AG04450 (cell line): Measurements from ENCODE around the gene TSHZ1. TPM values are rescaled to one million over a fixed set of nuclear protein-coding genes. Genes with fewer than 3 reads are reported as not detected.

ENCODE experiments used
- CTCF ChIA-PET: fragments of 300-600, 350-600 bp; formaldehyde crosslinking; extraction: SDS; loops from one replicate; lab custom pipeline; 2022; ENCODE audit warnings: antibody characterized with exemption, inconsistent platforms; lab: Charles Lee
- POLR2A ChIA-PET: fragments of 350-600 bp; formaldehyde crosslinking; extraction: SDS; loops from one replicate; lab custom pipeline; 2021; ENCODE audit warnings: antibody characterized with exemption, inconsistent platforms; lab: Yijun Ruan, JAX
- DNase-seq: peaks from one replicate; pipeline ENCODE4 v3.0.0-alpha.2; 2011; ENCODE audit warnings: low read depth, low spot score
- H3K27ac ChIP-seq: one replicate; pipeline ENCODE4 v1.5.1; 2012; ENCODE audit warnings: low read depth, low read length, control low read depth
- H3K27me3 ChIP-seq: one replicate; pipeline ENCODE4 v1.6.0; 2012; ENCODE audit warnings: low read length; ENCODE audit not compliant: control insufficient read depth, insufficient read depth
- H3K4me3 ChIP-seq: 2 replicates; pipeline ENCODE4 v1.5.1; 2011; ENCODE audit warnings: mild to moderate bottlenecking, low read depth, low read length, control low read depth
- H3K9me3 ChIP-seq: 2 replicates; pipeline ENCODE4 v1.5.1; 2012; ENCODE audit warnings: low read length; ENCODE audit not compliant: control insufficient read depth, insufficient read depth
- polyA plus RNA-seq: library from polyadenylated mRNA; depleted of rRNA; stranded (reverse); fragments of >200 nt; gene quantifications from 2 replicates; pipeline ENCODE4 v1.2.3, GENCODE V29; 2011
- TF ChIP-seq, protein P1 (sequence below): IDR thresholded peaks from 2 replicates; pipeline ENCODE4 v1.5.1; 2011; ENCODE audit warnings: low read depth, low read length, control low read depth, inconsistent platforms

Gene TSHZ1
- polyA plus RNA-seq, 1 experiment = 3.9 TPM

DNA sequence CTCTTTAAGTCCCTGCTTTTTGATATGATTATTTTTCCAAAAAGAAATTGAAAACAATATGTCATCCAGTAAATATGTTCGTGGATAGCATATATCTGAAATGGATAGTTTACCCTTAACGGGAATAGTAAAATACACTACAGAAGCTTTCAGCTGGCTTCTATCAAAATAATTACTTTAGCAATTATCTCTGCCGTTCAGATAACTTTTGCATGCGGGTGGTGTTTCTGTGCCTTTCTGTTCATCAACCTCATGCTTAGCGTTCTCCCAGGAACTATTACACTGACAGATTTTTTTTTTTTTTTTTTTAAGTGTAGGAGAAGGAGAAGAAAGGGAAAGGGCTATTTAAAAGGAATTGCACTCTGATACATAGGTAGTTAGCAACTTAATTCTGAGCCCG lies 53.6 kb downstream of the TSHZ1 start:
- ChIA-PET POLR2A (no interaction called here), CTCF (interaction anchor here (0.7 kb wide), 1 partner anchor 649 kb away, joined by 5 read pairs; no protein-coding TSS in a partner anchor)
- no peaks in the 10 kb centered on the region for H3K9me3 ChIP-seq
- no peak overlapping the region for H3K4me3 ChIP-seq
- no peak overlapping the region for H3K27ac ChIP-seq
- TF ChIP-seq, protein P1, sequence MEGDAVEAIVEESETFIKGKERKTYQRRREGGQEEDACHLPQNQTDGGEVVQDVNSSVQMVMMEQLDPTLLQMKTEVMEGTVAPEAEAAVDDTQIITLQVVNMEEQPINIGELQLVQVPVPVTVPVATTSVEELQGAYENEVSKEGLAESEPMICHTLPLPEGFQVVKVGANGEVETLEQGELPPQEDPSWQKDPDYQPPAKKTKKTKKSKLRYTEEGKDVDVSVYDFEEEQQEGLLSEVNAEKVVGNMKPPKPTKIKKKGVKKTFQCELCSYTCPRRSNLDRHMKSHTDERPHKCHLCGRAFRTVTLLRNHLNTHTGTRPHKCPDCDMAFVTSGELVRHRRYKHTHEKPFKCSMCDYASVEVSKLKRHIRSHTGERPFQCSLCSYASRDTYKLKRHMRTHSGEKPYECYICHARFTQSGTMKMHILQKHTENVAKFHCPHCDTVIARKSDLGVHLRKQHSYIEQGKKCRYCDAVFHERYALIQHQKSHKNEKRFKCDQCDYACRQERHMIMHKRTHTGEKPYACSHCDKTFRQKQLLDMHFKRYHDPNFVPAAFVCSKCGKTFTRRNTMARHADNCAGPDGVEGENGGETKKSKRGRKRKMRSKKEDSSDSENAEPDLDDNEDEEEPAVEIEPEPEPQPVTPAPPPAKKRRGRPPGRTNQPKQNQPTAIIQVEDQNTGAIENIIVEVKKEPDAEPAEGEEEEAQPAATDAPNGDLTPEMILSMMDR = no peak
- no peak for DNase-seq
- H3K27me3 ChIP-seq = no peaks in the 10 kb centered on the region

- ChIA-PET CTCF (no interaction called here), POLR2A (no interaction called here)
- Histone ChIP-seq H3K9me3 (no peaks in the 10 kb centered on the region), H3K4me3 (no peak overlapping the region), H3K27me3 (no peaks in the 10 kb centered on the region), H3K27ac (no peak overlapping the region)
- TF ChIP-seq, protein P1 = no peak
- DNase-seq = no peak
Measured at GRCh38 chr18:75264926-75265597, 54.5 kb downstream of the TSHZ1 start.

GRCh38 chr18:75265872-75266271 lies 55.3 kb downstream of the TSHZ1 start:
- no peak overlapping the region for H3K4me3 ChIP-seq
- TF ChIP-seq, protein P1 = no peak
- no peak for DNase-seq
- no peaks in the 10 kb centered on the region for H3K9me3 ChIP-seq
- ChIA-PET POLR2A (interaction anchor here (0.6 kb wide), 1 partner anchor 37 kb away, joined by 3 read pairs; no protein-coding TSS in a partner anchor), CTCF (no interaction called here)
- no peak overlapping the region for H3K27ac ChIP-seq
- H3K27me3 ChIP-seq = no peaks in the 10 kb centered on the region

GRCh38 chr18:75267643-75268363 lies 57.2 kb downstream of the TSHZ1 start:
- Histone ChIP-seq H3K27ac (no peak overlapping the region), H3K27me3 (no peaks in the 10 kb centered on the region), H3K9me3 (no peaks in the 10 kb centered on the region), H3K4me3 (no peak overlapping the region)
- TF ChIP-seq, protein P1 = no peak
- CTCF ChIA-PET = no interaction called here
- DNase-seq = no peak
- POLR2A ChIA-PET = no interaction called here

GRCh38 chr18:75268364-75268646 lies 57.7 kb downstream of the TSHZ1 start:
- TF ChIP-seq, protein P1 = no peak
- no peak for DNase-seq
- Histone ChIP-seq H3K27me3 (no peaks in the 10 kb centered on the region), H3K4me3 (no peak overlapping the region), H3K27ac (no peak overlapping the region), H3K9me3 (no peaks in the 10 kb centered on the region)
- POLR2A ChIA-PET = no interaction called here
- CTCF ChIA-PET = no interaction called here
